K562 (cell line): ENCODE results near the gene FRYL. TPM values are rescaled to one million over a fixed set of nuclear protein-coding genes. Genes with fewer than 3 reads are reported as not detected.

Experiments used
- CXXC5 ChIP-seq: fragments of 250-450 bp; sonication (Bioruptor Pico); IDR thresholded peaks from 2 replicates; pipeline ENCODE4 v1.8.0; 2022; ENCODE audit warnings: inconsistent platforms, mild to moderate bottlenecking, moderate library complexity
- ILF3 ChIP-seq: fragments of 450-650 bp; IDR thresholded peaks from 2 replicates; pipeline ENCODE4 v1.6.1; 2018; ENCODE audit warnings: antibody characterized with exemption, mild to moderate bottlenecking, moderate library complexity, borderline replicate concordance
- MAFG ChIP-seq: fragments of 450-650 bp; conservative IDR thresholded peaks from 2 replicates; pipeline ENCODE4 v1.6.1; 2016; ENCODE audit warnings: missing genetic modification characterization, missing compliant biosample characterization
- MBD1 ChIP-seq: fragments of 250-450 bp; sonication (Bioruptor Pico); IDR thresholded peaks from 2 replicates; pipeline ENCODE4 v1.8.0; 2022; ENCODE audit warnings: inconsistent platforms
- OTX1 ChIP-seq: fragments of 450-650 bp; formaldehyde crosslinking; IDR thresholded peaks from 2 replicates; pipeline ENCODE4 v1.4.0; 2022; ENCODE audit warnings: mild to moderate bottlenecking
- POLR2AphosphoS2 ChIP-seq: IDR thresholded peaks from 2 replicates; pipeline ENCODE4 v1.6.1; 2012; ENCODE audit warnings: low read length, improper control_type of control experiment
- RAD21 ChIP-seq, 2 experiments: fragments of 250-450 bp in 1 of 2; fragments of 450-650 bp in 1 of 2; sonication (Bioruptor Pico) in 1 of 2; formaldehyde crosslinking in 1 of 2; IDR thresholded peaks in 1 of 2; conservative IDR thresholded peaks in 1 of 2; 2 replicates each; pipeline versions ENCODE4 v1.4.0 to v1.8.0; 2020 to 2022; ENCODE audit warnings: mild to moderate bottlenecking in 2 of 2, moderate library complexity in 1 of 2
- SNIP1 ChIP-seq: fragments of 450-650 bp; IDR thresholded peaks from 2 replicates; pipeline ENCODE4 v1.7.1; 2017; ENCODE audit warnings: low read depth, mild to moderate bottlenecking
- SRSF9 ChIP-seq: fragments of 200-400 bp; formaldehyde crosslinking; IDR thresholded peaks from 2 replicates; pipeline ENCODE4 v1.6.1; 2017; ENCODE audit warnings: low read depth, low read length, borderline replicate concordance
- THAP12 ChIP-seq: fragments of 250-450 bp; sonication (Bioruptor Pico); IDR thresholded peaks from 2 replicates; pipeline ENCODE4 v1.9.0; 2021; ENCODE audit warnings: mild to moderate bottlenecking, inconsistent platforms
- ZBTB2 ChIP-seq: fragments of 450-650 bp; IDR thresholded peaks from 2 replicates; pipeline ENCODE4 v1.6.1; 2016; ENCODE audit warnings: antibody characterized with exemption
- ZBTB49 ChIP-seq: sonication (generic); formaldehyde crosslinking; IDR thresholded peaks from 2 replicates; pipeline ENCODE4 v1.8.0; 2022; ENCODE audit warnings: missing genetic modification reagents, mild to moderate bottlenecking, borderline replicate concordance
- ZFP91 ChIP-seq: sonication (generic); formaldehyde crosslinking; IDR thresholded peaks from 2 replicates; pipeline ENCODE4 v1.8.0; 2022; ENCODE audit warnings: mild to moderate bottlenecking, missing genetic modification reagents
- ZNF583 ChIP-seq: fragments of 250-450 bp; sonication (Bioruptor Pico); IDR thresholded peaks from 2 replicates; pipeline ENCODE4 v1.4.0; 2020
- ZNF584 ChIP-seq: fragments of 200-800 bp; sonication (Bioruptor generic); IDR thresholded peaks from 2 replicates; pipeline ENCODE4 v1.6.1; 2016; ENCODE audit warnings: low read depth, mild to moderate bottlenecking, missing genetic modification characterization, missing compliant biosample characterization
- ZNF75A ChIP-seq: fragments of 450-650 bp; formaldehyde crosslinking; IDR thresholded peaks from 2 replicates; pipeline ENCODE4 v1.4.0; 2020; ENCODE audit warnings: mild to moderate bottlenecking
- polyA plus RNA-seq, 8 experiments: library from polyadenylated mRNA; depleted of rRNA in 4 of 8; stranded (reverse) in 5 of 8; unstranded in 3 of 8; fragments of >200 nt; fragmentation: Nextera tagmentation in 2 of 8; fragmentation: Illumina TruSeq in 1 of 8; extraction: Ambion mirVana in 2 of 8; extraction: Trizol in 1 of 8; gene quantifications; 2 replicates each; pipeline versions ENCODE4 v1.2.1 to v1.2.3, GENCODE V29; 2011 to 2014; ENCODE audit warnings: inconsistent platforms in 1 of 8, missing spikeins in 1 of 8
- total RNA-seq, 7 experiments: library from RNA; depleted of rRNA in 6 of 7; stranded (reverse); fragments of >200 nt in 6 of 7; fragmentation: Illumina TruSeq in 2 of 7; extraction: Trizol in 2 of 7; gene quantifications; 2 replicates each; pipeline versions ENCODE4 v1.2.1 to v1.2.3, GENCODE V29; 2011 to 2021; ENCODE audit warnings: low replicate concordance in 1 of 7

Gene FRYL
- total and polyA plus RNA-seq, 9 of the 15 experiments (the other 6 are each of a cell fraction or from before 2014, with no cell fraction given): 7.2 to 34.9 (median 15.9) TPM

- no peak for TF ChIP-seq THAP12 (CRISPR knock-in tag)
- TF ChIP-seq ZNF584 (CRISPR knock-in tag): 0 out of 2 replicates have a peak, but pooled peaks have one; percentile 38
- 0 out of 2 replicates have a peak, but pooled peaks have one; percentile 53 for TF ChIP-seq OTX1 (CRISPR knock-in tag)
- TF ChIP-seq SNIP1: no peak
- peak; percentile 81; the same call in 1 of the 2 replicates for TF ChIP-seq ZBTB2
- no peak for TF ChIP-seq ZBTB49 (CRISPR knock-in tag)
- peak; percentile 27; the same call in 1 of the 2 replicates for TF ChIP-seq CXXC5 (CRISPR knock-in tag)
- no peak for TF ChIP-seq ZNF583 (CRISPR knock-in tag)
- TF ChIP-seq MAFG (tag): peak; percentile 87
- TF ChIP-seq SRSF9: no peak
- no peak for TF ChIP-seq MBD1
- no peak for TF ChIP-seq ZNF75A (CRISPR knock-in tag)
- no peak for TF ChIP-seq ZFP91 (CRISPR knock-in tag)
- TF ChIP-seq RAD21 (CRISPR knock-in tag; conservative IDR thresholded peaks at IDR 0.05 in 1 of 2, IDR thresholded peaks at IDR 0.05 in 1 of 2): peak in 1 of 2 experiments; percentile 11; a peak in 1 of 4 replicates
- TF ChIP-seq POLR2AphosphoS2: no peak
- no peak for TF ChIP-seq ILF3
Measured at GRCh38 chr4:48683784-48684666, 96.1 kb downstream of the FRYL start (continued).
